HG03175 (cell line): ENCODE measurements around the gene NAA20.
A peak's percentile ranks its signal among the peaks of the same experiment; 100 is the strongest.

Source experiments
- ATAC-seq: cut with Tn5 transposase; IDR thresholded peaks from one replicate; pipeline ENCODE4 v1.9.1; 2021; ENCODE audit warnings: mild to moderate bottlenecking, moderate library complexity; ENCODE audit not compliant: unreplicated experiment

Gene NAA20

DNA sequence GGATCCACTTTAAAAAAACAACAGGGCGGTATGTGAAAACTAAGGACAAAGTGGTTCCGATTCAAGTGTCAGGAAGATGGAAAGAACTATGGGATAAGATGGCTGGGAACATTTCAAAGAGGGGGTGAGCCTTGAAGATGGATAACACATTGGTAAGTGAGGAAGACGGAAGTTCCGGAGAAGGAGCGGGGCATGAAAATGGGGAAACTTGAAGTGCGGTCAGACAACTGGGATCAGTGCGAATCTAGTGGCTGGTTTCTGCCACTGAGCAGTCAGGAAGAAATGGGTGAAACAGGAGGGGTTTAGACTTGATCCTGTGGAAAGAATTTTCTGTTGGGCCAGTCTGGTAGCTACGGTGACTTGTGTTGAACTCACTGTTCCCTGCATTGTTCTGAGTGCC lies 1.2 kb downstream of the NAA20 start:
- ATAC-seq: no peak

DNA sequence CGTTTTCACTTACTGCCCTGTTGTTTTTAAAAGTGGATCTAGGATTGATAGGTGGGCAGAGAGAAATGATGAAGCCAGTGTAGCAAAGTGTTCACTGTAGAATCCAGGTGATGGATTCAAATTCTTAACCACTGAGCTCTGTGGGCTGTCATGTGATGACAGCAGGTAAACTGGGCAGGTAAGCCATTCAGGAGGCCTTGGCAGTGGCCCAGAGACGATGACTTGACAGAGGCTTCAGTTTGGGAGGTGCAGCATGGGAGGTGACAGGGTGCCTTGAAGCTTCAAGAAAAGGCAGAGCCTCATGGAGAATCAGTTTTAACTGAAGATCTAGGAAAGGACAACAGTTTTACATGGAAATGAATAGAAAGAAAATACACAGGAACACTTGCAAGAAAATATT lies 2.0 kb downstream of the NAA20 start:
- no peak for ATAC-seq

DNA sequence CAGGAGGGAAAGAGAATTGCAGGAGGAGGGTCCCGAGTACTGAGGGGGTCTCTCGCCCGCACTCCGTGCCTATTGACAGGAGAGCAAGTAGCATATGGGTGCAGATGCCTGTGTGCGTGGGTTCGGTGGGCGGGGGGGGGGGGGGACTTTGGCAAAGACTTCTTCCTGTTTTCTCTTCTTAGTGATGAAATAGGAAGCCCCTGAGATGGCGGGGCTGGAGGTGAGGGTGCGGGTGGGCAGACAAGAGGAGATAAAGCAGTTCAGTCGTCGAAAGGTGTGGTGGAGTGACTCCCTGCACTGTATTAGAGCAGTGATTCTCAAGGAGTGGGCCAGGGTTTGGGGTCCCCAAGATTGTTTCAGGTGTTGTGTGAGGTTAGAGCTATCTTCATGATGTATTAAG lies 3.7 kb downstream of the NAA20 start:
- no peak for ATAC-seq

DNA sequence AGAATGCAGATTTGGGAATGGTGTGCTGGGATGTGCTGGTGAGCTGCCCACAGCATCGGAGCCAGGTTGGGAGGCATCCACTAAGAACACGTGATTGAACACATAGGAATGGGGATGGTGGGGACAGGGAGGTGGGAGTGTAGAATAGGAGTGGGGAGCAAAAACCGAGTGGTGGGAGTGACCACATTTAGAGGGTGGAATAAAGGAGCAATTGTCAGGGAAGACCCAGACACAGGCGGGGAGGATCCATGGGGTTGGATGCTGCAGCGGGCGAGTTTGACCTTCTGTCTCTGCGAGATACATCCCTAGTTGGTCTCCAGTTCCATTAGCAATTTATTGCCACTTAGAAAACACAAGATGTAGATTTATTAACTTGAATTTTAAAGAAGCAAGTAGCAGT lies 4.7 kb downstream of the NAA20 start:
- ATAC-seq: no peak

DNA sequence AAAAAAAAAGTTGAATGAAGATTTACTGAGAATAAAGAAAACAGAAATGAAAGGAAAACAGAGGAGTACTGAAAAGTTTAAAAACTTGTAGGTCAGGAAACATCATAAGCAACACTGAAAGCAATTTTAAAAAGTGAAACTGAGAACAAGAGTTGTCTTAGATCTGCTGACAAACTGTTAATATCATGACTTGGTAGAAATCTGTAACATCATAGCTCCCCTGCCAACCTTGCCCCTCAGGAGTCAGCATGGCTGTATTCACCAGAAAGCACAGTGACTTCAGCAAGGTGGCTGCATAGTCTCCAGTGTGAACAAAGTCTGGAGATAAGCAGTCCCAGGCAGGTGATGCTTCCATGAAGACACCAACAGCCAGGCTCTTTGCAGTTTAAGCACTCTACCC lies 5.3 kb downstream of the NAA20 start:
- peak; percentile 64 for ATAC-seq

DNA sequence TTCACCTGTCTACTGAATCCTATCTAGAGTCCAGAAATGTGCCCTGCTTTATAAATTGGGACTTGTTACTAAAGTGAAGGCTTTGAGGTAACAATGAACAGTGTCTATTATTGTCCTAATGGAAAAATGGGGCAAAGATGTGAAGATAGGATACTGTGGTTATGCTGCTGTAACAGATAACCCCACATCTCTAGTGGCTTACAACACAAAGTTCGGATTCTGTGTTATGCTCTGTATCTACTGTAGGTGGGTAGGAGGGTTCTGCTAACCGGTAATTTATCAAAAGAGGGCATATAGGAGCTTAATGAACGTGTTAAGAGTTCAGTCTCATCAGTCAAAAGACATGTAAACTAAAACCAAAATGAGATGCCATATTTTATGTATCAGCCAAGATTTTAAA lies 6.2 kb downstream of the NAA20 start:
- ATAC-seq: no peak

DNA sequence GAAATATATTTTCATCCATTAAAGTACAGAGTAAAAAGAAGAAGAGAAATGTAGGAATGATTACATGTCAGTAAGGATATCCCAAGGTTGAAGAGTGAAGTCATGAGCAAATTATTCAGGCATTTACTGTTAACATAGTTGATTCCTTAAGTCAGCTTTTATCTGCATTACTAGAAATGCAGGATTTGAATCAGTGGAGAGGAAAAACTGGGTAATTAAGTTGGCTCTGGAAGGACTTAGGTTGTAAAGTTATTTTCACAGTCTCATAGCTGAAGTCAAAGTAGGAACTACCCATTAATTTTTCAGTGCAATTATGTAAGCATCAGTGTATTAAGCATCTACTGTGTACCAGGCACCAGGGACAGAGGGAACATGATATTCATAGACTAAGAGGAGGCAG lies 7.8 kb downstream of the NAA20 start:
- ATAC-seq: no peak

DNA sequence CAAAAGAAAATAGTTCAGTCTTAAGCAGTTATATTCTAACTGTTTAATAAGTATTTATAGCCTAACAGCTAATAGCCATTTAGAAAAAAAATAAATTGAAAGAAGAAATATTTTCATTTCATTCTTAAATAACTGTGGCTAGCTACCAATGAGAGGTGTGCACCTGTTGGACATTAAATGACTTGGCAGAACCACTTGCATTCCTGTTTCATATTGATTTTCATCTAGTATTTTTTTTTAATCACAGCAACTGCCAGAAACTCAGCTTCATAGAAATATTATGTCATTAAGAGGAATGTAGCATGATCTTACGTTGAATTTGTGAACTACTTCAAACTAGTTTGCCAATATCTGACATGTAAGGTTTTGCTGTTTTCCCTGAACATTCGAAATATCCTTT lies 10.1 kb downstream of the NAA20 start:
- ATAC-seq: no peak

DNA sequence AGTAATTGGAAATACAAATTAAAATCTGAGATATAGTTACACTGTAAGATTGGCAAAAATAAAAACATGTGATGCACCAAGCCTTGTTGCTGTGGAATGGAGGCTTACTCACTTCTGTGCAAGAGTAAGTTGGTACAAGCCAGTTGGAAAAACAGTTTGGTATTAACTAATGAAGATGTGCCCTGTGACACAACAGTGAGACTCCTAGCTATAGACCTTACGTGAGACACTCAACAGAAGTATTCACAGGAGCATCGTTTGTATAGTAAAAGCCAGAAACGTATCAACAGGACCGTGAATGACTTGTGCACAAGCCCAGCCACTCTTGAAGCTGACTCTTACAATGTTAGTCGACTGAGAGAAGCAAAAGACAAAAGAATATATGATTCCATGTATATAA lies 14.6 kb downstream of the NAA20 start:
- no peak for ATAC-seq

DNA sequence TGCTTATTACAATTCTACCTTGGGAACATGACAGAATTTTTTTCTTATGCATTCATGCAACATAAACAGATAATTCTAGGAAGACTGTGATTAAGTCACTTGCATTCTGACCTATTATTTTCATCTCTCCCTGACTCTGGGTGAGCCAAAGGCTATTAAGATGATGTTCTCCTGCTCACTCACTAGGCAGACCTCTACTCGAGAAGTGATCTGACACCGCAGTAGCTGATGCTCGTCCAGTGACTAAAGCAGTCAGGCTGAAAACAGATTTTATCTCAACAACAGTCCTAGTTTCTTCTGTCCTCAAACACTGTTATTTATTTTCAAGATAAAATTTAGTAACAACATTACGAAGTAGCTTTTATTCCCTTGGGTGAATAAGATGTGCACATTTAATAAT lies 17.3 kb downstream of the NAA20 start:
- no peak for ATAC-seq

DNA sequence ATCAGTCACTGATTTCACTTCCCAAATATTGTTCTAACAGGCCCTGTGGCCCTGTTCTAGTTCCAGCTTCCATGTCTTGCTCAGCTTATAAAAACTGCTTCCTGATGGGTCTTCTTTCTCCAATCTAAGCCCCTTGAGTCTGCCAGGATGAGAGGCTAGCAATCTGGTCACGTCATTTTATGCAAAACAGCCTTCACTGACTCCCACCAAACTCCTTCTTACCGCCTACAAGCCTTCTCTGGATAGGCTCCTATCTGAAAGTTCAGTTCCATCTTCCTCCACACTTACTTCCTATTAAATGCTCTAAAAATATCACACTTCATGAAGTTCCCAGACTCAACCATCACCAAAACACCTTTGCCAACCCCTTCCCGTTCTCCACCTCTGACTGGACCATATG lies 19.6 kb downstream of the NAA20 start:
- no peak for ATAC-seq

DNA sequence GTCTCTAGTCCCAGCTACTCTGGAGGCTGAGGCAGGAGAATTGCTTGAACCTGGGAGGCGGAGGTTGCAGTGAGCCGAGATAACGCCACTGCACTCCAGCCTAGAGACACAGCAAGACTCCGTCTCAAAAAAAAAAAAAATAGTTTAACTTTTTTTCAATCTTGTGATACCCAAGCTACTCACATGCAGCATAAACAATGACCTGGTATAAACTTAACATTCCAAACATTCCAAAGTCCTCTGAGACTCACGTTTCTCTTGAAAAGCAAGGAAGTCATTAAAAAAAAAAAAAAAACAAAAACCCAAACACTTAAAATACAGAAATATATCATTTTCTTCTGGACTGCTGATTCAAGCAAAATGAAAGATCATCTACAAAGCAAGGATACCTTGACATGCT lies 20.8 kb downstream of the NAA20 start:
- ATAC-seq: no peak

DNA sequence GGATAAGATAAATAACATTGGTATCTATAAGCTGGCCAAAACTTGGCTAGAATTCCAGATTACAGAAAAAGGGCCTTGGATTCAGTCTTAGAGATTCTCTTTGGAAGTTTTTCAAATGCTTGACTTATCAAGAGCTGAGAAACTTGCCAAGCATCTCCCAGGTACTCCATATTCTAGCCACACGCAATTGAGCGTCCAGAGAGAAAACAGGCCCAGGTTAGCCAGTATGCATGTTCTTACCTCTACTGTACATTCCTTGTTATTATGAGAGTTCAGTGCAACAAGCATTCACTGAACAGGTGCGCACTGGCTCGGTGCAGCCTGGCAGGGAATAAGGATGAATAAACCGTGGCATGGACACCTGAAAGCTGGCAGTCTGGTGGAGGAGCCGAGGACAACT lies 21.4 kb downstream of the NAA20 start:
- no peak for ATAC-seq

DNA sequence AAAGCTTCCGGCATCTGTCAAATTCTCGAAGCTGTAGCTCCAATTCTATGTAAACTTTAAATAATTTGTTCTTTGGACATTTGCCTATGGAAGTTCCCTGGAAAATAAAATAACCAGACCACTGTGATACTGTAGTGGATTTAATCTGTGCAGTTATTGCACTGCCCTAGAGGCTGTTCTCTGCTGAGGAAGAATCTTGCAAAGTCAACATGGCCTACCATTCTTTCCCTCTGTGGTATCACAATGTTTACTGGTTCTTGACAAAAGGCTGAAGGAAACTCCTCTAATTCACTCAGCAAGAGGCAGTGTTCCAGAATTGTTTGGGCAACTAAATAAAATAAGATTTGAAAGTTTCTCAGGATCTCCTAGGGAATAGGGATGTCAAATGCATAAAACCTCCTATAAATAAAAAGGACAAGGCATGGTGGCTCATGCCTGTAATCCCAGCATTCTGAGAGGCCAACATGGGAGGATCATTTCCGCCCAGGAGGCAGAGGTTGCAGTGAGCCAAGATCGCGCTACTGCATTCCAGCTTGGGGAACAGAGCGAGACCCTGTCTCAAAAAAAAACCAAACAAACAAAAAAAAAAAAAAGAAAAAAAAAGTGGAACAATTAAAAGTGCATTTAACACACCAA lies 22.7 kb downstream of the NAA20 start:
- ATAC-seq: no peak

DNA sequence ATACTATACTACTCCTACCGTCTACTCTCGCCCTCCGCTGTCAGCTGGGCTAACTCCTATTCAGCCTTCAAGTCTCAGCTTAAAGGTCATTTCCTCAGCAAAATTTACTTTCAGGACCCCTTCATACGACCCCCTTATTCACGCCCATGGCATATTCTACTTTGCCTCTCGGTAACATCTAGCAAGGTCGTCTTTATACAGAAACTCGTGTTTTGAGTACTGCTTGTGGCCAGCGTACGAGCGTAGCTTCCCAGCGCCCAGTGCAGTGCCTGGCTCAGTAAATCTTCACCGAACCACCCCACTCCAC lies 34.6 kb downstream of the NAA20 start:
- ATAC-seq: peak; percentile 16

DNA sequence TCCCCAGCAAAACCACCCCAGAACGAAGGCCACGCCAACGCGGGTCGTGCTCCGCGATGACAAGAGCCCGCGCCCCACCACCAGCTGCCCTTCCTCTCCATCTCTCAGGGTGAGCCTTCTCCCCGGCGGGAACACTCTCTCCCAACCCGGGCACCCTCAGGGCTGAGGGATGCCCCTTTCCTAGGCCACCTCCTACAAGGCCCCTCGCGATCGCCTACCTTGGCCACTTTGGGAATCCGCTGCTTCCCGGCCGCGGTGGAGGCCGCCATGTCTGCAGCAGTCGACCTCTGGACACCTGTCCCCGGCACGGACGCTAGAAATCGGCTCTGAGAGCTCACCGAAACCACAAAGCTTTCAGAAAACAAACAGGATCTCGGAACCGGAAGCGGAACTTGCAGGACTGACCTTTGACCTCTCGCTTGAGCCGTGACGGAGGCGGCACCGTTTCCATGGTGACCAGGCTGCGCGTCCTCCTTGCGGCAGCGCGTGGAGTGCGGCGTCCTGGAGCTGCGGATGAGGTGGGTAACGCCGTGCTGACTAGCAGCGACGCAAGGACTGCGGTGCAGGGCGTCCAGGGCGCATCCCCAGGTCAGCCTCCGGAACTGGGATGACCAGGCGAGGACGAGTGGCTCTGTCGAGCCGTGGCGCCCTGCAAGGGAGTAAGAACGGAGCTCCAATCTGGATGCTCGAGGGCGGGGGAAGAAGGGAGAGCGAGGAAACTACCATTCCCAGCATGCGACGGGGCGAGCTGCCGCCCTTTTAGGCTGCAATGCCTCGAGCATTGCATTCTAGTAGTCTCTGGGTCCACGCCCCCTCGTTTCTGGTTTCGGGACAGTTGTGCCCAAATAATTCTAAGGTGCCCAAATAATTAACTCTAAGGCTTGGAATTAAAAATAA lies 35.2 kb downstream of the NAA20 start, which contains the start of the genes CFAP61 and CRNKL1:
Gene CFAP61 (plus strand): TSS at position 459 of the 897 bp plus-strand sequence. CDS start 4,122 bp downstream, outside the sequence.
Gene CRNKL1 (minus strand): TSS at position 393 of the 897 bp plus-strand sequence. CDS start 124 bp downstream, at position 269.
- ATAC-seq: peak; percentile 94

DNA sequence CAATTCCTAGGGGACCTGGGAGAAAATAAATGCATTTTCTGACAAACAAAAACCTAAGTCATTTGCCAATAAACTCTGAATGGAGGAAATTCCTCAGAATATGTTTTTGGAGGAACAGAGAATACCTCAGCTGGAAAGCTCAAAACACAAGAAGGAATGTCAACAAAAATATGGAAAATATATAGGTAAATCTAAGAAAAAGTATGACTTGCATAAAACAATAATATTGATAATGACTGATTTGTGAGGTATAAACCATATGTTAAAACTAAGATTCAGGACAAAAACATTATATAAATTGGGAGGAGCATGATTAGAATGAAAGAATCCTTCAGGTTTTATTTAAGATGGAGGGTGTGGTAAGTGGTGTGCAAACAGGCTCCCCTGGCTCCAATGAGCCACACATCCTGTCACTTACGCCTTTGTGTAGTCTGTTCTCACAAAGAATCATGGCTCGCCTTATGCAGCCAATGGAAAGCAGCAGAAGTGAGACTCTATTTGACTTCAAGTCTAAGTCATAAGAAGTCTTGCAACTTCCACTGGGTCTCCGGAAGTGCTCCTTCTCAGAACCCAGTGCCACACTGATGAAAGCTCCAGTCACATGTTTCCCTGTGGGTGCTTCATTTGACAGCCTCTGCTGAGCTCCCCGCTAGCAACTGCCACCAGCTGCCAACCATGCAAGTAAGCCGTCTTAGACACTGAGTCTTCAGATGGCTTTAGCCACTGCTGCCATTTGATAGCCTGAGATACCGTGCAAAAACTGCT lies 43.3 kb downstream of the NAA20 start:
- ATAC-seq: no peak

DNA sequence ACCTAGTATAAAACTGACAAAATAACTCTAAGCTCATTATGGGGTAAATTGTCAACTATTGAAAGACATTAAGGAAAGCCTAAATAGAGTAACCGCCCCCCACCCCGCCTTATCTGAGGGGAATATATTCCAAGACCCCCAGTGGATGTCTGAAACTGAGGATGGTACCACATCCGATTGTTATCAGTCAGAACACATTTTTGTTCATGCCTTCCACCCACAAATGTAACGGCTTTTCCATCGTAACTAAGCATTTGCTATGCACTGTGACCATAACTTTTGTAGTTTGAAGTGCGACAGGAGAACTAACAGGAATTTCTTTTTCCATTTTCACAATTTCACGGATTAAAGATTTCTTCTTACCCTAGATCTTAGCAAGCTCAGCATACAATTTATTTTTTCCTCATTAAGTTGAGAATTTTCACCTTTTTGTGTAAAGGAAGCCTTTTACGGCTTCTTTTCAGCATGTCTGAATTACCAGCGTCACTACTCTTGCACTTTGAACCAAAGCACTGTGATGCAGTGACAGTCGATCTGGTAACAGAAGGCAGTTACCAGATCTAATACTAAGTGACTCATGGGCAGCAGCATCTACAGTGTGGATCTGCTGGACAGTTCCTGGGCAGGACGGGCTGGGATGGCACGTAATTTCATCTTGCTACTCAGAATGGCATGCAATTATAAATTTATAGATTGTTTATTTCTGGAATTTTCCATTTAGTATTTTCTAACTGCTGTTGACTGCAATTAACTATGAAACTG lies 47.0 kb downstream of the NAA20 start:
- no peak for ATAC-seq

DNA sequence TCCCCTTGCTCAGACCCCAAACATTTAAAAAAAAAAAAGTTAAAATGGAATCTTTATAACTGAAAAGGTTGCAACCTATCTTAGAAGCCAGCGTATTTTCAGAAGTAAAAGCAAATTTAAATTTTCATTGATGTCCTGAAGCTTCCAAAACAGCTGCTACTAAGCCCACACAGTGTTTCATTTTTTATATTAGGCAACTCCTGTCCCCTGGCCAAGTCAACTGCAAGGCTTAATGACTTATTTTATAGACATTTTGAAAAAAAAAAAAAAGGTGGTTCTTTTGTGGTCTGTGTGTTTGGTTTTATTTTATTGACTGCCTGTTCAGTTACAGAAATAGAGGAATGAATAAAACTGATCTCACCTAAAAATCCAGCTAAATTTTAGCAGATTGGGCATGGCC lies 48.2 kb downstream of the NAA20 start:
- ATAC-seq: no peak

DNA sequence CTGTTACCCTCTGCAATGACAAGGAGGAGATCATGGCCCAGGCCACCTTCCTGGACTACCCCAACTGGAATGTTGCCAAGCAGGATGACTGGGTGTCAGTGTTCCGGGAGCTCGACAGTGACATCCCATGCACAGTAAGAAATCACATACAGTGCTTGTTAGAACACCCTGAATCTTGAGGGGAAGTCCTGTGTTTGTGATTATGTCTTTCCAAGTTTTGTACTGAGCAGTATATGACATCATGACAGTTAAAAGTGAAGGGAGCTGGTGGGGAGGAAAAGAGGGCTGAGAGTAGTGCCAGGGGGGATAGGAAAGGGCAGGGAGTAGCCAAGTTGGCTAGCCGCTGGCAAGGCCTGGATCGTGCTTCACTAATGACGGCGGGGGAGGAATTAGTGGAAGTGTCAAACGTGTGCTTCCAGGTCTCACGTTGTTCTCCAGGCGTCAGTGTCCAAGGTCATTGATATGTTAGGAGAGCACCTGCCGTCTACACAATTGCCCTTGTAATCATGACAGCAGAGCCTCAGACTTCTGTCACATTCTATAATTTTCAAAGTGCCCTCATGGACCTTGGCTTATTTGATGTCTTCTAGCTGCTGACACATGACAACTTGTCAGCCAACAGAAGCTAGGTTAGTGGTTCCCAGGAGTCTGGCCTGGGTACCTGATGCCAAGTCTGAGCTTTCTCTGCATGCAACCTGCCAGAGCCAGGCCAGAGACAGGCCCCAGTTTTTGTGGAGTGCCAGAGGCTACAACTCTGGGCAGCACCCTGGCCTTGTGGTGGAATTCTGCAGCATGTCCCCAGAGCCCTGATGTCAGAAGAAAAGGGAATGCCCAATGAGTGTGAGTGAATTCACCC lies 53.9 kb downstream of the NAA20 start:
- no peak for ATAC-seq
